ENCODE measurements around the gene CD40. TPM values are rescaled to one million over a fixed set of nuclear protein-coding genes. Genes with fewer than 3 reads are reported as not detected.

Gene CD40
- total RNA-seq, 2 experiments from 2014 or later: 34.7 to 64.2 TPM

GRCh38 chr20:46172455-46172854 is 54.3 kb downstream of the CD40 start:
- CTCF ChIA-PET (ENCODE audit: unreplicated experiment): no interaction called here
- no peak for TF ChIP-seq CTCF (conservative IDR thresholded peaks at IDR 0.05; ENCODE audit: low read length)
- no peak for TF ChIP-seq EZH2phosphoT487 (IDR thresholded peaks at IDR 0.05; ENCODE audit: borderline replicate concordance, low read depth, low read length)
- H3K79me2 ChIP-seq (ENCODE audit: insufficient read depth, low read depth, low read length): no peaks in the 10 kb centered on the region
- H4K20me1 ChIP-seq (ENCODE audit: insufficient read depth, low read length): no peaks in the 10 kb centered on the region
- intact Hi-C loops (cut with micrococcal nuclease; ENCODE audit: unreplicated experiment): no loop called here
- POLR2A ChIA-PET: interaction anchor here (1.5 kb wide), 1 partner anchor 9 kb away, joined by 4 read pairs; no protein-coding TSS in a partner anchor
- DNase-seq (ENCODE audit: low spot score): no peak
- H3K9me3 ChIP-seq (ENCODE audit: low read length): no peaks in the 10 kb centered on the region
- no peak overlapping the region for H3K4me3 ChIP-seq (ENCODE audit: low read depth, low read length, poor library complexity, severe bottlenecking)
- no peak overlapping the region for H3K4me2 ChIP-seq (ENCODE audit: low read length)
- H3K36me3 ChIP-seq (ENCODE audit: insufficient read depth, low read length): no peaks in the 10 kb centered on the region
- H3K27ac ChIP-seq (ENCODE audit: low read depth, low read length, poor library complexity, severe bottlenecking): no peak overlapping the region
- no TSS peak for BruUV-seq (replicated peaks)
- H3K9me2 ChIP-seq (ENCODE audit: insufficient read depth, low read length): no peaks in the 10 kb centered on the region
- H3K4me1 ChIP-seq (ENCODE audit: insufficient read depth, low read length, poor library complexity, severe bottlenecking): no peaks in the 10 kb centered on the region
- no peak overlapping the region for H2AFZ ChIP-seq (ENCODE audit: low read length)

DNA sequence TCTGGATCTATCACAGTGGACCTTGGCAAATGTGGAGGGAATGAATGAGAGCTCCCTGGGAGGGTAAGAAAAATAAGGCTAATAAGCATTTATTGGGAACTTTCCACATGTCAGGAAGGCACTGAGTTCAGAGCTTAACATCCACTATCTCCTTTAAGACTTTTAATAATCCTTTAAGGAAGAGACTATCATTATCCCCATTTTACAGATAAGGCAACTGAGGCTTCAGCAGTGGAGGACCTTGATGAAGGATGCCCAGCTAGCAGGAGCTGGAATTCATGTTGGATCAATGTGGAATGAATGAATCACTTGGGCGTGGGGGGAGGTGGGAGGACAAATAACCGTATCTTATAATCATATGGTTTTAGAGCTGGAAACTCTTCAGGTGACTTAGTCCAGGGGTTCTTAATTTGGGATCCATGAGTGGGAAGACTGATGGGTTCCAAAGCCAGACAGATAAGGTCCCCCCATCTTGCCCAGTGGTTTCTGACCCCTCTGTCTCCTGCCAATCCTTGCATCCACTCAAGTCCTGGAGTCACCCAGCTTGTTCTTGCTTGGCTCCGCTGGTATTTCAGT is 54.9 kb downstream of the CD40 start:
- Histone ChIP-seq H2AFZ (ENCODE audit: low read length) (no peak overlapping the region), H4K20me1 (ENCODE audit: insufficient read depth, low read length) (no peaks in the 10 kb centered on the region), H3K36me3 (ENCODE audit: insufficient read depth, low read length) (no peaks in the 10 kb centered on the region), H3K9me2 (ENCODE audit: insufficient read depth, low read length) (no peaks in the 10 kb centered on the region), H3K79me2 (ENCODE audit: insufficient read depth, low read depth, low read length) (no peaks in the 10 kb centered on the region), H3K4me2 (ENCODE audit: low read length) (no peak overlapping the region), H3K9me3 (ENCODE audit: low read length) (no peaks in the 10 kb centered on the region), H3K4me3 (ENCODE audit: low read depth, low read length, poor library complexity, severe bottlenecking) (no peak overlapping the region), H3K27ac (ENCODE audit: low read depth, low read length, poor library complexity, severe bottlenecking) (no peak overlapping the region), H3K4me1 (ENCODE audit: insufficient read depth, low read length, poor library complexity, severe bottlenecking) (no peaks in the 10 kb centered on the region)
- CTCF ChIA-PET (ENCODE audit: unreplicated experiment): no interaction called here
- BruUV-seq (replicated peaks): no TSS peak
- DNase-seq (ENCODE audit: low spot score): no peak
- POLR2A ChIA-PET: interaction anchor here (1.3 to 1.5 kb wide), 2 partner anchors 8 to 16 kb away, joined by 4 read pairs; no protein-coding TSS in a partner anchor
- intact Hi-C loops (cut with micrococcal nuclease; ENCODE audit: unreplicated experiment): no loop called here
- TF ChIP-seq EZH2phosphoT487 (IDR thresholded peaks at IDR 0.05; ENCODE audit: borderline replicate concordance, low read depth, low read length) (no peak), CTCF (conservative IDR thresholded peaks at IDR 0.05; ENCODE audit: low read length) (no peak)

GRCh38 chr20:46173652-46174468 is 55.7 kb downstream of the CD40 start:
- ChIA-PET CTCF (ENCODE audit: unreplicated experiment) (no interaction called here), POLR2A (interaction anchor here (1.3 to 1.5 kb wide), 2 partner anchors 7 to 17 kb away, joined by 4 read pairs; no protein-coding TSS in a partner anchor)
- Histone ChIP-seq H3K4me1 (ENCODE audit: insufficient read depth, low read length, poor library complexity, severe bottlenecking) (no peaks in the 10 kb centered on the region), H3K9me3 (ENCODE audit: low read length) (no peaks in the 10 kb centered on the region), H3K4me2 (ENCODE audit: low read length) (no peak overlapping the region), H3K4me3 (ENCODE audit: low read depth, low read length, poor library complexity, severe bottlenecking) (no peak overlapping the region), H3K36me3 (ENCODE audit: insufficient read depth, low read length) (no peaks in the 10 kb centered on the region), H3K9me2 (ENCODE audit: insufficient read depth, low read length) (no peaks in the 10 kb centered on the region), H4K20me1 (ENCODE audit: insufficient read depth, low read length) (no peaks in the 10 kb centered on the region), H2AFZ (ENCODE audit: low read length) (no peak overlapping the region), H3K27ac (ENCODE audit: low read depth, low read length, poor library complexity, severe bottlenecking) (no peak overlapping the region), H3K79me2 (ENCODE audit: insufficient read depth, low read depth, low read length) (no peaks in the 10 kb centered on the region)
- BruUV-seq (replicated peaks): no TSS peak
- no peak for DNase-seq (ENCODE audit: low spot score)
- no peak for TF ChIP-seq EZH2phosphoT487 (IDR thresholded peaks at IDR 0.05; ENCODE audit: borderline replicate concordance, low read depth, low read length)
- no peak for TF ChIP-seq CTCF (conservative IDR thresholded peaks at IDR 0.05; ENCODE audit: low read length)
- intact Hi-C loops (cut with micrococcal nuclease; ENCODE audit: unreplicated experiment): no loop called here
